ENCODE measurements around the gene HTR7. TPM values are rescaled to one million over a fixed set of nuclear protein-coding genes. Genes with fewer than 3 reads are reported as not detected.
A peak's percentile ranks its signal among the peaks of the same experiment; 100 is the strongest.

Gene HTR7
- total and polyA plus RNA-seq, 2 experiments from 2014 or later = 0.65 to 1.2 TPM

GRCh38 chr10:90845726-90846125 lies 12.1 kb downstream of the HTR7 start:
- Histone ChIP-seq H4K20me1 (ENCODE audit: insufficient read depth) (no peaks in the 10 kb centered on the region), H3K79me2 (ENCODE audit: insufficient read depth) (no peaks in the 10 kb centered on the region), H3K27me3 (replicated peaks; ENCODE audit: insufficient read depth) (no peaks in the 10 kb centered on the region), H3K9me3 (ENCODE audit: low read depth) (no peaks in the 10 kb centered on the region), H3K4me1 (ENCODE audit: insufficient read depth) (peaks cover 16% of the 10 kb centered on the region), H3K9me2 (ENCODE audit: insufficient read depth) (no peaks in the 10 kb centered on the region), H3K4me2 (ENCODE audit: unreplicated experiment) (no peak overlapping the region), H3F3A (ENCODE audit: insufficient read depth) (peaks cover 12% of the 10 kb centered on the region), H3K36me3 (ENCODE audit: low read depth) (no peaks in the 10 kb centered on the region), H2AFZ (no peak overlapping the region), H3K4me3 (no peak overlapping the region), H3K27ac (no peak overlapping the region), H3K9ac (no peak overlapping the region)
- no peak for DNase-seq
- TF ChIP-seq EZH2 (IDR thresholded peaks at IDR 0.05; ENCODE audit: insufficient read depth, poor library complexity, severe bottlenecking) (no peak), EZH2phosphoT487 (IDR thresholded peaks at IDR 0.05; ENCODE audit: insufficient read depth, low read depth) (no peak)
- WGBS, 2 experiments (ENCODE audit: low coverage in 1 of 2, low lambda C conversion rate in 2 of 2, missing lambda C conversion rate in 2 of 2) = 74 to 75% methylated on average over 3 of the region's 3 CpGs
- in situ Hi-C loops (cut with MboI) = no loop called here

GRCh38 chr10:90842725-90843124 lies 15.1 kb downstream of the HTR7 start:
- in situ Hi-C loops (cut with MboI) = no loop called here
- Histone ChIP-seq H3K4me3 (no peak overlapping the region), H4K20me1 (ENCODE audit: insufficient read depth) (no peaks in the 10 kb centered on the region), H3K27me3 (replicated peaks; ENCODE audit: insufficient read depth) (no peaks in the 10 kb centered on the region), H3F3A (ENCODE audit: insufficient read depth) (peaks cover 4% of the 10 kb centered on the region; the same call in 1 of the 2 replicates), H3K27ac (no peak overlapping the region), H3K4me2 (ENCODE audit: unreplicated experiment) (no peak overlapping the region), H3K36me3 (ENCODE audit: low read depth) (no peaks in the 10 kb centered on the region), H3K79me2 (ENCODE audit: insufficient read depth) (no peaks in the 10 kb centered on the region), H3K4me1 (ENCODE audit: insufficient read depth) (peaks cover 10% of the 10 kb centered on the region), H2AFZ (no peak overlapping the region), H3K9ac (no peak overlapping the region), H3K9me2 (ENCODE audit: insufficient read depth) (no peaks in the 10 kb centered on the region; the same call in 1 of the 2 replicates), H3K9me3 (ENCODE audit: low read depth) (no peaks in the 10 kb centered on the region)
- 26 to 33% methylated on average over 1 of the region's 1 CpG for WGBS, 2 experiments (ENCODE audit: low coverage in 1 of 2, low lambda C conversion rate in 2 of 2, missing lambda C conversion rate in 2 of 2)
- no peak for TF ChIP-seq EZH2 (IDR thresholded peaks at IDR 0.05; ENCODE audit: insufficient read depth, poor library complexity, severe bottlenecking)
- DNase-seq = peak; percentile 25

GRCh38 chr10:90837486-90837885 lies 20.4 kb downstream of the HTR7 start:
- no peak overlapping the region for H3K4me2 ChIP-seq (ENCODE audit: unreplicated experiment)
- no peaks in the 10 kb centered on the region; the same call in none of the 2 replicates for H3K9me2 ChIP-seq (ENCODE audit: insufficient read depth)
- H3K4me3 ChIP-seq = no peak overlapping the region
- no peak for DNase-seq
- H3K4me1 ChIP-seq (ENCODE audit: insufficient read depth) = no peaks in the 10 kb centered on the region
- H3F3A ChIP-seq (ENCODE audit: insufficient read depth) = no peaks in the 10 kb centered on the region
- H3K79me2 ChIP-seq (ENCODE audit: insufficient read depth) = no peaks in the 10 kb centered on the region
- H2AFZ ChIP-seq = no peak overlapping the region
- H3K9me3 ChIP-seq (ENCODE audit: low read depth) = no peaks in the 10 kb centered on the region
- 52 to 53% methylated on average over 1 of the region's 1 CpG for WGBS, 2 experiments (ENCODE audit: low coverage in 1 of 2, low lambda C conversion rate in 2 of 2, missing lambda C conversion rate in 2 of 2)
- no peak overlapping the region for H3K27ac ChIP-seq
- no peaks in the 10 kb centered on the region for H4K20me1 ChIP-seq (ENCODE audit: insufficient read depth)
- no peak overlapping the region for H3K9ac ChIP-seq
- H3K36me3 ChIP-seq (ENCODE audit: low read depth) = no peaks in the 10 kb centered on the region
- no peaks in the 10 kb centered on the region for H3K27me3 ChIP-seq (replicated peaks; ENCODE audit: insufficient read depth)
- no peak for TF ChIP-seq EZH2 (IDR thresholded peaks at IDR 0.05; ENCODE audit: insufficient read depth, poor library complexity, severe bottlenecking)
- TF ChIP-seq EZH2phosphoT487 (IDR thresholded peaks at IDR 0.05; ENCODE audit: insufficient read depth, low read depth) = no peak
- in situ Hi-C loops (cut with MboI) = no loop called here

GRCh38 chr10:90834326-90834725 lies 23.5 kb downstream of the HTR7 start:
- no peaks in the 10 kb centered on the region for H3K79me2 ChIP-seq (ENCODE audit: insufficient read depth)
- no peak overlapping the region for H3K4me3 ChIP-seq
- in situ Hi-C loops (cut with MboI) = no loop called here
- H3F3A ChIP-seq (ENCODE audit: insufficient read depth) = no peaks in the 10 kb centered on the region
- no peak overlapping the region for H3K27ac ChIP-seq
- no peak overlapping the region for H3K9ac ChIP-seq
- 52 to 64% methylated on average over 3 of the region's 3 CpGs for WGBS, 2 experiments (ENCODE audit: low coverage in 1 of 2, low lambda C conversion rate in 2 of 2, missing lambda C conversion rate in 2 of 2)
- H3K4me2 ChIP-seq (ENCODE audit: unreplicated experiment) = no peak overlapping the region
- no peak for DNase-seq
- TF ChIP-seq EZH2 (IDR thresholded peaks at IDR 0.05; ENCODE audit: insufficient read depth, poor library complexity, severe bottlenecking) (no peak), EZH2phosphoT487 (IDR thresholded peaks at IDR 0.05; ENCODE audit: insufficient read depth, low read depth) (no peak)
- H3K9me2 ChIP-seq (ENCODE audit: insufficient read depth) = no peaks in the 10 kb centered on the region; the same call in none of the 2 replicates
- H3K36me3 ChIP-seq (ENCODE audit: low read depth) = no peaks in the 10 kb centered on the region
- H3K9me3 ChIP-seq (ENCODE audit: low read depth) = no peaks in the 10 kb centered on the region
- no peaks in the 10 kb centered on the region for H4K20me1 ChIP-seq (ENCODE audit: insufficient read depth)
- H2AFZ ChIP-seq = no peak overlapping the region
- H3K4me1 ChIP-seq (ENCODE audit: insufficient read depth) = no peaks in the 10 kb centered on the region
- H3K27me3 ChIP-seq (replicated peaks; ENCODE audit: insufficient read depth) = no peaks in the 10 kb centered on the region

- no peak for TF ChIP-seq EZH2 (IDR thresholded peaks at IDR 0.05; ENCODE audit: insufficient read depth, poor library complexity, severe bottlenecking)
- no peak for TF ChIP-seq EZH2phosphoT487 (IDR thresholded peaks at IDR 0.05; ENCODE audit: insufficient read depth, low read depth)
- Histone ChIP-seq H3K36me3 (ENCODE audit: low read depth) (no peaks in the 10 kb centered on the region), H3K79me2 (ENCODE audit: insufficient read depth) (no peaks in the 10 kb centered on the region), H4K20me1 (ENCODE audit: insufficient read depth) (no peaks in the 10 kb centered on the region), H3K4me1 (ENCODE audit: insufficient read depth) (no peaks in the 10 kb centered on the region), H3K9ac (no peak overlapping the region), H2AFZ (no peak overlapping the region), H3K27ac (no peak overlapping the region), H3F3A (ENCODE audit: insufficient read depth) (no peaks in the 10 kb centered on the region), H3K9me3 (ENCODE audit: low read depth) (no peaks in the 10 kb centered on the region), H3K4me2 (ENCODE audit: unreplicated experiment) (no peak overlapping the region), H3K27me3 (replicated peaks; ENCODE audit: insufficient read depth) (no peaks in the 10 kb centered on the region), H3K4me3 (no peak overlapping the region), H3K9me2 (ENCODE audit: insufficient read depth) (no peaks in the 10 kb centered on the region; the same call in 1 of the 2 replicates)
- in situ Hi-C loops (cut with MboI) = no loop called here
- no peak for DNase-seq
- 71 to 83% methylated on average over 14 to 17 of the region's 17 CpGs for WGBS, 2 experiments (ENCODE audit: low coverage in 1 of 2, low lambda C conversion rate in 2 of 2, missing lambda C conversion rate in 2 of 2)
Measured at GRCh38 chr10:90832111-90832510, 25.7 kb downstream of the HTR7 start.
